ENCODE data around the gene CENPK.
"Not testable (repeated sequence)": the region's sequence is repeated elsewhere in the genome, so short reads cannot be mapped to it uniquely, and the experiment has no call there.

The CENPK gene

GRCh38 chr5:65506961-65507360 is 56.0 kb downstream of the CENPK start:
- DNase-seq, result no peak

GRCh38 chr5:65489119-65489518 is 73.8 kb downstream of the CENPK start:
- no peak for DNase-seq

GRCh38 chr5:65488038-65488687 is 74.8 kb downstream of the CENPK start:
- not testable (repeated sequence) for DNase-seq

DNA sequence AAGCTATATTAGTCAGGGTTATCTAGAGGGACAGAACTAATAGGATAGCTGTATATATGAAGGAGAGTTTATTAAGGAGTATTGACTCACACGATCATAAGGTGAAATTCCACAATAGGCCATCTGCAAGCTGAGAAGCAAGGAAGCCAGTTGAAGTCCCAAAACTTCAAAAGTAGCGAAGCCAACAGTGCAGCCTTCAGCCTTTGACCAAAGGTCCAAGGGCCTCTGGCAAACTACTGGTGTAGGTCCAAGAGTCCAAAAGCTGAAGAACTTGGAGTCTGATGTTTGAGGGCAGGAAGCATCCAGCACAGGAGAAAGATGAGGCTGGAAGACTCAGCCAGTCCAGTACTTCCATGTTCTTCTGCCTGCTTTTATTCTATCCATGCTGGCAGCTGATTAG is 76.2 kb downstream of the CENPK start:
- DNase-seq, result not testable (repeated sequence)

DNA sequence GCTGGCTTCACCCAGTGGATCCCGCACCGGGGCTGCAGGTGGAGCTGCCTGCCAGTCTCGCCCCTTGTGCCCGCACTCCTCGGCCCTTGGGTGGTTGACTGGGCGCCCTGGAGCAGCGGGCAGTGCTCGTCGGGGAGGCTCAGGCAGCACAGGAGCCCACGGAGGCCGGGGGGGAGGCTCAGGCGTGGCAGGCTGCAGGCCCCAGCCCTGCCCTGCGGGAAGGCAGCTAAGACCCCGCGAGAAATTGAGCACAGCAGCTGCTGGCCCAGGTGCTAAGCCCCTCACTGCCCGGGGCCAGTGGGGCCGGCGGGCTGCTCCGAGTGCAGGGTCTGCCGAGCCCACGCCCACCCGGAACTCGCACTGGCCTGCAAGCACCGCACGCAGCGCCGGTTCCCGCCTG is 77.6 kb downstream of the CENPK start:
- no peak for DNase-seq

GRCh38 chr5:65483546-65484346 is 79.2 kb downstream of the CENPK start:
- DNase-seq, result no peak

DNA sequence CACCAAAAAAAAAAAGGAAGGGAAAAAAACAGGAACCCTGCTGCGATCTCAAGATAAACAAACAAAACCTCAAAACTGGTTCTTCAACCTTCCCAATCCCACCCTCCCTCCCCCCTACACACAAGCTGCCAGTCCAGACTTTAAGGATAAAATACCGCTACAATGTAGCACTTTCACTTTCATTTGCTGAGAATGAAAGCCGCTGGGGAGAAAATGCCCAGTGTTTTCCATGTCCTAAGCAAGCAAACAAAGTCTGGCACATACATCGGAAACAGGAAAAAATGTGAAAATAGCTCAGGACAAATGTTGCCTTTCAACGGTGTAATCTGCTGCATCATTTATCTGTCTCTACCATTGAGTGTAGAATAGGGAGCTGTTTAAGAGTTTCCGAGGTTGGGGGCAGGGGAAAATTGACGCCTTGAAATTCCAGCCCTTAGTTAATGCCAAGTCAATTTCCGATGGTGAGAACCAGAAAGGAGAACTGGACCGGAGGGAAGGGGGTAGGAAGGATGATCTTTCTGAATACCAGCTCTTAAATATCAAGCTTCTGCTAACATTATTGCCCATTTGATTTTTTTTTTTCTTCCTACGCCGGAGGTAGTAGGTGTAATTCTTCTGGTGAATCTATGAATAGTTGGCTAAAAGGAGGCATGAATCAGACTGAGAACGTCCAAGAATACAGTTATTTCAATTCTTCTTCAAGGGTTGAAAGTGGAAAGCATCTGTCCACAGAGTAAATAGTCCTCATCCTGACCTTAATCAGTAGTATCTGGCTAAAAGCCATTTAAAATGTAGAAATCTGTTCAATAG is 80.0 kb downstream of the CENPK start:
- DNase-seq, result no peak

GRCh38 chr5:65482296-65482735 is 80.7 kb downstream of the CENPK start:
- DNase-seq, result no peak

- no peak for DNase-seq
Observed at GRCh38 chr5:65481635-65482295, 81.2 kb downstream of the CENPK start, which contains the start of gene ADAMTS6. Gene ADAMTS6, minus strand, starts transcription at chr5:65481920. Its CDS starts 8,247 bp downstream, at chr5:65473673.

DNA sequence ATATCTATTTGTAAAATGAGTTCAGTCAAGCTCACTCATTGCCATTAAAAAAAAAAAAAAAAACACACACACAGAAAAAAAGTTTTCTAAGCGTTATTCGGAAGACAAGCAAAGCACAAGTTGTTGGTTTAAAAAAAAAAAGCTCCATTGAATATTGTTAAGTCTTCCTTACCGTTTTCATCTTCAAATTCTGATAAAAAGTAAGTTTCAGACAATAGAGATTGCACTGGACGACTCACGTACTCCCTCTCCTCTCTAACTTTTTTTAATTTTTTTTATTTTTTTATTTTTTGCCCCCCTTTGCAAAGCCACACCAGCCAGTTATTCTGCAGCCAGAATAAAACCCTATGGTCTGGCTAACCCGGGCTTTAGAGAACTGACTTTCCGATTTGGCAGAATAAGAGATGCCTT is 81.8 kb downstream of the CENPK start:
- DNase-seq, result no peak

- DNase-seq, result no peak
Observed at GRCh38 chr5:65480306-65480865, 82.6 kb downstream of the CENPK start.

GRCh38 chr5:65479527-65479926 is 83.4 kb downstream of the CENPK start:
- DNase-seq, result no peak

DNA sequence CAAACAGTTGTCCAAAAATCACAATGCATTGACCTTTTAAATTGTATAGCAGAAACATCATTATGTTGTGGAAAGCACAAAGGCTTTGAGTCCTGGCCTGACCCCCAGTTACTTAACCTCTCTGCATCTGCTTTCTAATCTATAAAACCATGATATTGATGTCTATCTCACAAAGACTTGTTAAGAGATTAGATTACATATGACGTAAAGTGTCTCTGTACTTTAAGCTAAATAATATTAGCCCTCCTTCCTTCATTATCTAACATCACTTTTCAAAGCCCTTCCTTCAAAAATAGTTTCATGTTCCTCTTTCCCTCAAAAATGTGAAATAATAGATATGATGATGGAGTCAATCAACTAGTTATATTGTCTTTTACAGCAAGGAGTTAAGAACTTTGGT is 84.6 kb downstream of the CENPK start:
- no peak for DNase-seq

DNA sequence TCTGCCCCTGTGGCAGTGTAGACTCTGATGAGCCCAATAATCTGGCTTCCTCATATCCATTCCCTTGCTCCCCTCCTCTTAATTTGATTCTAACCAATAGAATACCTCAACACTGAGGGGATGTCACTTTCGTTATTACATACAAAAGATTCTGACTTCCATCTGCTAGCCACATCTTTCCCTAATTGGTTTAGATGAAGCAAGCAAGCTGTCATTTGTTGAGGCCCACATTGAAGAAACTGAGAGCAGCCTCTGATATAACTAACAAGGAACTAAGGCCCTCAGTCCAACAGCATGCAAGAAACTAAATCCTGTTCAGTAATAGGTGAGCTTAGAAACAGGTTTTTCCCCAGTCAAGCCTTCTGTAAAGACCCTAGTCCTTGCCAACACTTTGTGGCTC is 87.1 kb downstream of the CENPK start:
- no peak for DNase-seq

GRCh38 chr5:65475336-65475735 is 87.6 kb downstream of the CENPK start:
- DNase-seq, result no peak

DNA sequence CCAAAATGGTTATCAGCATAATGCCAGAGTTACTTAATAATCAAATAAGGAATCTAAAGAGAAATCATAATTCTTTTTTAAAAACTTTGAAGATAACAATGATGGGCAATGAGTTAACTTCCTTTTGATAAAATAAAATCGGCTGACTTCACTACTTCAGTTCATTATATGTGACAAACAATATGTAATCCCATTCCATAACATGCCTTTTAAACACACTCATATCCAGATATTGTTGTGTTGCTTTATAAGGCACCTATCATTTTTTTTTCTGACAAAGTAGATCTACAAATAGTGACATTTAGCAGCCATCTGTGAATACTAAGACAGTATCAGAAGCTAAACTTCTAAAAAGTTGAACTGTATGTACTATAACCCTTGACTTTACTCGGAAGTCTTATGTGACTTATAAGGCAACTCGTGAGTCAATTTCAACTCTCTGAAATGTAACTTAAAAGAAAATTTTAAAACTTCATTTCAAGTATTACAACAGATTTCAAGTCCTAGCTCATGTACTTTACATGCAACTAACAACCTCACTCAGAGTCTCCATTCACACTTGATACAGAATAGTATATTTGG is 88.7 kb downstream of the CENPK start:
- no peak for DNase-seq

DNA sequence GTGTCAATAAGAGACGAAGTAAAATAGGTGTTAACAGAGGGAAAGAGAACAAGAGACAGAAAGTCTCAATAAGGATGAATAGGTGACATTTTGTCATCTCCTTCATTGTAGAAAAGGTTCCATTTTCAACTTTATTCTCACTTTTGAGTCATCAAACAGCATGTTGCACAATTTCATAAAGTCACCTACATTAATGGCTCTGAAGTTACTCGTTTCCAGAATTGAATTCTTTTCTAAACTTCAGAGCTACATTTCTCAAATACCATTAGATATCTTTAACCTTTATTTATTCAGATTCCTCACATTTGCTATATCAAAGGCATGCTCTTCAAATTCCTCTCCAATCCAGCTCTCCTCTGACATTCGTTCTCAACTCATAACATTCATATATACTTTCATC is 94.3 kb downstream of the CENPK start:
- DNase-seq, result no peak

Measured in cerebellar nuclear complex (tissue), 1 donor.